Omental fat pad (tissue), 4 donors: ENCODE measurements around the gene PUS10. TPM values are rescaled to one million over a fixed set of nuclear protein-coding genes. Genes with fewer than 3 reads are reported as not detected.
"Not testable (repeated sequence)": the region's sequence is repeated elsewhere in the genome, so short reads cannot be mapped to it uniquely, and the experiment has no call there.

Source experiments
- ATAC-seq: fragments of 150-250 bp; one replicate; pipeline ENCODE4 v1.9.1; 2016; ENCODE audit warnings: mild to moderate bottlenecking, moderate library complexity; ENCODE audit not compliant: low FRiP score
- DNase-seq: peaks from one replicate; pipeline ENCODE4 v3.0.0-alpha.2; 2019; ENCODE audit warnings: low spot score
- CTCF ChIP-seq, 3 donors: fragments of 450-650 bp; IDR thresholded peaks; one replicate each; pipeline ENCODE4 v1.5.1; 2016 to 2017; ENCODE audit warnings: antibody characterized with exemption in 3 of 3, mild to moderate bottlenecking in 3 of 3, moderate library complexity in 2 of 3
- total RNA-seq, 4 donors: library from RNA; depleted of rRNA; stranded (reverse); fragments of >200 nt; gene quantifications; one replicate each; pipeline ENCODE4 v1.1.0, GENCODE V29; 2016

The PUS10 gene
- total RNA-seq, 4 donors from 2014 or later, result 2.9 to 6.1 (median 4.7) TPM

- no peak for DNase-seq
- TF ChIP-seq CTCF (IDR thresholded peaks at IDR 0.05), result no peak
- ATAC-seq, result no peak
These were observed 25.1 kb downstream of the PUS10 start for GRCh38 chr2:60992985-60993392.

GRCh38 chr2:60991644-60992043 is 26.4 kb downstream of the PUS10 start:
- ATAC-seq (no peak), DNase-seq (no peak)
- no peak for TF ChIP-seq CTCF (IDR thresholded peaks at IDR 0.05)

GRCh38 chr2:60989259-60989658 is 28.8 kb downstream of the PUS10 start:
- DNase-seq (no peak), ATAC-seq (no peak)
- no peak for TF ChIP-seq CTCF (IDR thresholded peaks at IDR 0.05)

GRCh38 chr2:60987656-60988055 is 30.4 kb downstream of the PUS10 start:
- ATAC-seq, result not testable (repeated sequence)

GRCh38 chr2:60987041-60987440 is 31.0 kb downstream of the PUS10 start:
- no peak for ATAC-seq
- no peak for DNase-seq
- no peak for TF ChIP-seq CTCF (IDR thresholded peaks at IDR 0.05)

More at GRCh38 chr2:60987656-60988055, 30.4 kb downstream of the PUS10 start:
- DNase-seq, result not testable (repeated sequence)

- ATAC-seq, result no peak
- no peak for TF ChIP-seq CTCF (IDR thresholded peaks at IDR 0.05)
- DNase-seq, result no peak
These were observed 33.3 kb downstream of the PUS10 start for GRCh38 chr2:60984720-60985119.

- DNase-seq, ATAC-seq: not testable (repeated sequence)
These were observed 36.0 kb downstream of the PUS10 start for GRCh38 chr2:60982066-60982465.

GRCh38 chr2:60980071-60980815 is 37.8 kb downstream of the PUS10 start:
- TF ChIP-seq CTCF (IDR thresholded peaks at IDR 0.05), result no peak
- ATAC-seq, result no peak
- no peak for DNase-seq
